CD4-positive, alpha-beta T cell (primary cell): ENCODE data around the gene SNX20. TPM values are rescaled to one million over a fixed set of nuclear protein-coding genes. Genes with fewer than 3 reads are reported as not detected.

Experiments
- ATAC-seq: fragments of 200-7000 bp; cut with Tn5 transposase; one replicate; pipeline ENCODE4 v1.10.0; 2022; ENCODE audit warnings: mild to moderate bottlenecking; ENCODE audit not compliant: poor library complexity
- CTCF ChIA-PET: fragments of 350-600 bp; sonication (Branson Sonifier 250); formaldehyde crosslinking; loops from one replicate; lab custom pipeline; 2021; ENCODE audit warnings: antibody characterized with exemption, inconsistent platforms; lab: Charles Lee
- POLR2A ChIA-PET: fragments of 350-600 bp; sonication (Branson Sonifier 250); formaldehyde crosslinking; loops from one replicate; lab custom pipeline; 2021; ENCODE audit warnings: antibody characterized with exemption, inconsistent platforms; lab: Charles Lee
- DNase-seq, 14 experiments: peaks; one replicate each; pipeline ENCODE4 v3.0.0-alpha.2; 2013 to 2020; ENCODE audit warnings: mixed read lengths in 2 of 14
- H3K27ac ChIP-seq, 2 donors: one replicate each; pipeline versions ENCODE4 v1.5.1 to v1.7.0; 2013; ENCODE audit warnings: low read length in 2 of 2, low read depth in 1 of 2, mild to moderate bottlenecking in 1 of 2
- H3K27me3 ChIP-seq, 2 experiments: 1 replicate in 1 of 2; 2 replicates in 1 of 2; pipeline versions ENCODE4 v1.6.1 to v1.7.0; 2013; ENCODE audit warnings: low read length in 2 of 2, control low read depth in 1 of 2, mild to moderate bottlenecking in 1 of 2, moderate library complexity in 1 of 2; ENCODE audit not compliant: insufficient read depth in 2 of 2, control insufficient read depth in 1 of 2
- H3K36me3 ChIP-seq: one replicate; pipeline ENCODE4 v1.6.1; 2013; ENCODE audit warnings: low read length, control low read depth; ENCODE audit not compliant: insufficient read depth
- H3K4me1 ChIP-seq: one replicate; pipeline ENCODE4 v1.6.1; 2013; ENCODE audit warnings: low read length, control low read depth; ENCODE audit not compliant: insufficient read depth
- H3K4me3 ChIP-seq: one replicate; pipeline ENCODE4 v1.5.1; 2013; ENCODE audit warnings: mild to moderate bottlenecking, low read length, moderate library complexity
- H3K9me3 ChIP-seq, 2 experiments: 1 replicate in 1 of 2; 2 replicates in 1 of 2; pipeline versions ENCODE4 v1.6.1 to v1.7.0; 2013; ENCODE audit warnings: low read length in 2 of 2, mild to moderate bottlenecking in 2 of 2, control low read depth in 1 of 2, moderate library complexity in 1 of 2; ENCODE audit not compliant: control insufficient read depth in 1 of 2, insufficient read depth in 1 of 2
- H3K27ac Mint-ChIP-seq: one replicate; pipeline ENCODE4 v1.8.0; 2020; ENCODE audit warnings: mixed read lengths
- H3K27me3 Mint-ChIP-seq: one replicate; pipeline ENCODE4 v1.8.0; 2021; ENCODE audit warnings: mixed read lengths
- H3K36me3 Mint-ChIP-seq: one replicate; pipeline ENCODE4 v1.8.0; 2021; ENCODE audit warnings: low read depth, mixed read lengths
- H3K4me1 Mint-ChIP-seq: one replicate; pipeline ENCODE4 v1.8.0; 2021; ENCODE audit warnings: low read depth, mixed read lengths
- H3K4me3 Mint-ChIP-seq: one replicate; pipeline ENCODE4 v1.8.0; 2020; ENCODE audit warnings: mild to moderate bottlenecking, mixed read lengths
- H3K9me3 Mint-ChIP-seq: one replicate; pipeline ENCODE4 v1.8.0; 2020; ENCODE audit warnings: mixed read lengths
- CTCF ChIP-seq: fragments of 200-600 bp; IDR thresholded peaks from one replicate; pipeline ENCODE4 v1.8.0; 2022; ENCODE audit warnings: antibody characterized with exemption, mild to moderate bottlenecking
- intact Hi-C, 2 experiments: fragments of 100-400 bp; cut with DNase I in 1 of 2; cut with micrococcal nuclease in 1 of 2; formaldehyde crosslinking; loops; one replicate each; pipeline versions ENCODE4 v1.15.1 to v1.9.0; 2023 to 2025; cut with DNase I, micrococcal nuclease
- total RNA-seq, 174 experiments: library from RNA in 2 of 174; stranded (reverse) in 2 of 174; gene quantifications; one replicate each; pipeline ENCODE4 v1.2.3 and lab custom pipeline; 2021 to 2026

SNX20 gene
- total RNA-seq, 2 experiments from 2014 or later, result 26.6 TPM

- H3K36me3 ChIP-seq, result no peaks in the 10 kb centered on the region
- intact Hi-C loops, result no loop called here
- H3K27me3 ChIP-seq, result no peaks in the 10 kb centered on the region
- ChIA-PET CTCF (interaction anchor here (1.8 kb wide), 1 partner anchor 29 kb away, joined by 7 read pairs; no protein-coding TSS in a partner anchor), POLR2A (interaction anchor here (0.6 to 2.3 kb wide), 7 partner anchors 9 to 307 kb away, joined by 3 to 11 read pairs (median 4); partner anchors contain the start of genes CYLD and SNX20)
- H3K4me1 ChIP-seq, result peaks cover 65% of the 10 kb centered on the region
- TF ChIP-seq CTCF, result no peak
- H3K4me3 Mint-ChIP-seq, result peak overlapping the region; percentile 83
- H3K4me3 ChIP-seq, result peak overlapping the region; percentile 70
- peaks cover 67% of the 10 kb centered on the region for H3K4me1 Mint-ChIP-seq
- H3K9me3 ChIP-seq, result no peaks in the 10 kb centered on the region
- H3K36me3 Mint-ChIP-seq, result no peaks in the 10 kb centered on the region
- peak overlapping the region; percentile 72 for H3K27ac Mint-ChIP-seq
- ATAC-seq (no peak), DNase-seq (no peak)
- H3K27ac ChIP-seq, result no peak overlapping the region
- H3K9me3 Mint-ChIP-seq, result no peaks in the 10 kb centered on the region
- no peaks in the 10 kb centered on the region for H3K27me3 Mint-ChIP-seq
These were observed 13.1 kb upstream of the SNX20 start for GRCh38 chr16:50694206-50694605.

GRCh38 chr16:50692999-50693781 is 12.1 kb upstream of the SNX20 start, which contains the start of gene NOD2:
Gene NOD2, plus strand, starts transcription at chr16:50693606. Its CDS starts 5,890 bp downstream, at chr16:50699496.
- H3K4me1 Mint-ChIP-seq, result peaks cover 62% of the 10 kb centered on the region
- no peaks in the 10 kb centered on the region for H3K27me3 Mint-ChIP-seq
- no peak within 1 kb of the TSS for H3K27ac ChIP-seq
- ATAC-seq (peak; percentile 67), DNase-seq (peak in 6 of 14 experiments; percentile 35 to 72 (median 53))
- no peaks in the 10 kb centered on the region for H3K27me3 ChIP-seq
- H3K36me3 ChIP-seq, result no peaks in the 10 kb centered on the region
- H3K9me3 Mint-ChIP-seq, result no peaks in the 10 kb centered on the region
- peak within 1 kb of the TSS; percentile 83 for H3K4me3 Mint-ChIP-seq
- H3K27ac Mint-ChIP-seq, result peak within 1 kb of the TSS; percentile 72
- no peak for TF ChIP-seq CTCF
- H3K4me3 ChIP-seq, result peak within 1 kb of the TSS; percentile 70
- H3K9me3 ChIP-seq, result no peaks in the 10 kb centered on the region
- ChIA-PET POLR2A (interaction anchor here (1.2 to 2.3 kb wide), 3 partner anchors 12 to 54 kb away, joined by 3 to 11 read pairs (median 10); partner anchors contain the start of genes CYLD and SNX20), CTCF (interaction anchor here (1.8 kb wide), 1 partner anchor 28 kb away, joined by 7 read pairs; no protein-coding TSS in a partner anchor)
- H3K4me1 ChIP-seq, result peaks cover 56% of the 10 kb centered on the region
- intact Hi-C loops, result no loop called here
- H3K36me3 Mint-ChIP-seq, result no peaks in the 10 kb centered on the region

DNA sequence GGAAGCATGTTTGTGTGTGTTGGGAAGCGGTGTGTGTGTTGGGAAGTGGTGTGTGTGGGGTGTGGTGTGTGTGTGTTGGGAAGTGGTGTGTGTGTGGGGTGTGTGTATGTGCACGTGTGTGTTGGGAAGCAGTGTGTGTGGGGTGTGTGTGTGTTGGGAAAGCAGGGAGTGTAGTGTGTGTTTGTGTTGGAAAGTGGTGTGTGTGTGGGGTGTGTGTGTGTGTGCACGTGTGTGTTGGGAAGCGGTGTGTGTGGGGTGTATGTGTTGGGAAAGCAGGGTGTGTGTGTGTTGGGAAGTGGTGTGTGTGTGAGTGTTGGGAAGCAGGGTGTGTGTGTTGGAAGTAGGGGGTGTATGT is 11.5 kb upstream of the SNX20 start:
- Histone ChIP-seq H3K4me1 (peaks cover 56% of the 10 kb centered on the region), H3K9me3 (no peaks in the 10 kb centered on the region), H3K27ac (no peak overlapping the region), H3K4me3 (no peak overlapping the region), H3K36me3 (no peaks in the 10 kb centered on the region), H3K27me3 (no peaks in the 10 kb centered on the region)
- H3K36me3 Mint-ChIP-seq, result no peaks in the 10 kb centered on the region
- DNase-seq (no peak), ATAC-seq (no peak)
- ChIA-PET CTCF (no interaction called here), POLR2A (no interaction called here)
- no peak overlapping the region for H3K27ac Mint-ChIP-seq
- no peaks in the 10 kb centered on the region for H3K27me3 Mint-ChIP-seq
- intact Hi-C loops, result no loop called here
- H3K9me3 Mint-ChIP-seq, result no peaks in the 10 kb centered on the region
- no peak for TF ChIP-seq CTCF
- H3K4me1 Mint-ChIP-seq, result peaks cover 57% of the 10 kb centered on the region
- peak overlapping the region; percentile 72 for H3K4me3 Mint-ChIP-seq
